Skeletal muscle satellite cell (primary cell): Measurements from ENCODE around the gene PRRX1.

ENCODE experiments used
- H3K27me3 ChIP-seq: 2 replicates; pipeline ENCODE4 v1.7.0; 2013; ENCODE audit warnings: low read length; ENCODE audit not compliant: control insufficient read depth, insufficient read depth
- H3K36me3 ChIP-seq: 2 replicates; pipeline ENCODE4 v1.7.0; 2013; ENCODE audit warnings: mild to moderate bottlenecking, control low read depth, low read length; ENCODE audit not compliant: insufficient read depth
- H3K4me1 ChIP-seq: 2 replicates; pipeline ENCODE4 v1.7.0; 2013; ENCODE audit warnings: low read length; ENCODE audit not compliant: control insufficient read depth, insufficient read depth
- H3K4me2 ChIP-seq: 2 replicates; pipeline ENCODE4 v1.7.0; 2013; ENCODE audit warnings: mild to moderate bottlenecking, low read length
- H3K4me3 ChIP-seq: 2 replicates; pipeline ENCODE4 v1.7.0; 2013; ENCODE audit warnings: low read length
- H3K9ac ChIP-seq: 2 replicates; pipeline ENCODE4 v1.7.0; 2013; ENCODE audit warnings: mild to moderate bottlenecking, low read depth, low read length, moderate library complexity
- H3K9me3 ChIP-seq: replicated peaks from 2 replicates; pipeline ENCODE4 v1.7.0; 2013; ENCODE audit warnings: mild to moderate bottlenecking, control low read depth, low read length

Gene PRRX1

DNA sequence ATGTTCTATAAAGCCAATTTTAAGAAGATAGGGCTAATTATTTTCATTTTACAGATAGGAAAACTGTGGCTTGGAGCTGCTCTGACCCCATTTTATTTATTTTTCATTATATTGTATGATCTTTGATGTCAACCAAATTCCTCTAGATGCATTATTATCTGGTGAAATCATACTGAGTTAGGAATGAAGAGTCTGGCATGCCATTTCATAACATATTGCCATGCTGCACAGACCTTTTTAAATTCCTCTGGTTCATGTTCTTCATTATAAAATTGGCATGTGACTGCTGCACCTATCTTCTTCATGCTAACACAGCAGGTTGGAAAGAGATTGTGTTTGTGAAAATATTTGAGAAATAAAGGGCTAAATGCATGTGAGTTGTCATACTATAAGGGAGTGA is 12.7 kb downstream of the PRRX1 start:
- Histone ChIP-seq H3K4me2 (no peak overlapping the region), H3K27me3 (no peaks in the 10 kb centered on the region), H3K36me3 (no peaks in the 10 kb centered on the region), H3K4me3 (no peak overlapping the region), H3K9me3 (no peaks in the 10 kb centered on the region), H3K4me1 (peaks cover 61% of the 10 kb centered on the region), H3K9ac (peak overlapping the region; percentile 47)

DNA sequence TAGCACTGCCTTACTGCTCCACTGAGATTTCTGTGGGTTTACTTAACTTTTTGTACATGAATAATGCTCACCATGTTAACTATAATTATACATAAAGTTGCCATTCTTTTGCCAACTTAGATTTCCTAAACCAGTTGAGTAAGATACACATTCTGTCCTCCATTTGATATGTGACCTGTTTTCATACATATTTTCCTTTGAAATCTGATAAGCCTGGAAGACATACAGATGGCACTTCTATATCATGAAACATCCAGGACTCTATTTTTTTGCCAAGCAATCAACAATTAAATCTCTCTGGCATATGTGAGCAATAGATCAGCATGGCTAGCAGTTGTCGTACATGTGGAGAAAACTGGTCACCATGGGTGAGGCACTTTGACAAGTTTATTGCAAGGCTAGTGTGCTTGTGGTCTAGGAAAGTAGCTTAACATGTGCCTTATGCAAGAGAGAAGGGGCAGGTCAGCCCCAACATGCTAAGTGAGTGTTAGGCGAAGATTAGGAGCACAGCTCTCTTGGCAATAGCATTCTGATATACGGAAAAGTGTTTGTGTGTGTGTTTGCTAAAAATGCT is 14.2 kb downstream of the PRRX1 start:
- H3K9ac ChIP-seq = no peak overlapping the region
- no peak overlapping the region for H3K4me3 ChIP-seq
- H3K9me3 ChIP-seq = no peaks in the 10 kb centered on the region
- H3K4me2 ChIP-seq = no peak overlapping the region
- H3K27me3 ChIP-seq = no peaks in the 10 kb centered on the region
- H3K4me1 ChIP-seq = peaks cover 72% of the 10 kb centered on the region
- no peaks in the 10 kb centered on the region for H3K36me3 ChIP-seq

DNA sequence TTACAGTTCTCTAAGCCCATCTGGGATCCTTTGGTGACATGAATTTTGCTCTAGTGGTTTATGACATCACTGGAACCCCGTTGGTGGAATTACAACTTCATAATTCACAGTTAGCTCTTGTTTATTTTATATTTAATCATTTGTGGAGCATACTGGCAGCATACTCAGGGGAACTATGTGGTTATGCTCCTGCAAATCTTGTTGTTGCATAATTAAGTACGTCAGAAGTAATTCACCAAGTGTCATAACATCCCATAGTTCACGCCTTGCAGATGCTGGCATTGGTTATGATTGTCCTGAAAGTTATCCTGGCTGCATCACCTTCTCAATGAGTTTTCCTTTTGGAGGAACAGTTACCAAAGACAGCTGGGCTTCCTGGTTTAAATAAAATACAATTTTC is 16.5 kb downstream of the PRRX1 start:
- Histone ChIP-seq H3K27me3 (no peaks in the 10 kb centered on the region), H3K4me1 (peaks cover 65% of the 10 kb centered on the region), H3K9ac (no peak overlapping the region), H3K4me3 (no peak overlapping the region), H3K36me3 (no peaks in the 10 kb centered on the region), H3K9me3 (no peaks in the 10 kb centered on the region), H3K4me2 (no peak overlapping the region)

DNA sequence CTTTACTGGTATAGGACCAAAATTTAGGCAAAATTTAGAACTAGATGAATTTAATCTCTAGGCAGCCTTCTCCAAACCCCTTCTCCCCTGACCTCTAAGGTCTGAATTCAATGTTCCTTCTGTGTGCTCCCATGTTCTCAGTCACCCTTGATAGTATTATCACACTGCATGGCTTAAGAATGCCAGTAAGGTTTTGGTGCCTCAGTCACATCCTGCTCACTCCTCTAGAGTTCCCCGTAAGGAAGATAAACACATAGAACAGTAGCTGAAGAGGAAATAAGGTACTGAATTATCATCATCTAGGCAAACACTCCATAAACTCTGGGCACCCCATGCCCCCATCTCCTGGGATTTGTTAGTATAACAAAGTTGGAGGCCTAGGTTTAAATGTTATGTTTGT is 18.2 kb downstream of the PRRX1 start:
- Histone ChIP-seq H3K4me2 (peak overlapping the region; percentile 8), H3K27me3 (no peaks in the 10 kb centered on the region), H3K36me3 (no peaks in the 10 kb centered on the region), H3K9ac (no peak overlapping the region), H3K9me3 (no peaks in the 10 kb centered on the region), H3K4me1 (peaks cover 50% of the 10 kb centered on the region), H3K4me3 (no peak overlapping the region)

DNA sequence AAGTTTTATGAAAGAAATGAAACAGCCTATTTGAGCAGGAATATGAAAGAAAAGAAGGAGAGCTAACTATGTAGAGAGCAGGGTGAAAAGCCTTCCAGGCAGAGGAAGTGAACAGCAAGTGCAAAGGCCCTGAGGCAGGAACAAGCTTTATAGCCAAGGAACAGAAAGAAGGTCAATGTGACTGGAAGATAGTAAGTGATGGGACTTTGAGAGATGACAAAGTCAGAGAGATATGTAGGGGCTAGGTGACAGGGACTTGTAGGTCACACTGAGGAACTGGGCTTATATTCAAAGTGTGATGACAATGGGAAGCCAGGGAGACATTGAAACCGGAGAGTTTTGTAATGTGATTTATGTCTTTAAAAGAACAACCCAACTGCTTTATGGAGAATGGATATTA is 18.9 kb downstream of the PRRX1 start:
- Histone ChIP-seq H3K36me3 (no peaks in the 10 kb centered on the region), H3K27me3 (no peaks in the 10 kb centered on the region), H3K9me3 (no peaks in the 10 kb centered on the region), H3K4me3 (no peak overlapping the region), H3K4me2 (no peak overlapping the region), H3K9ac (no peak overlapping the region), H3K4me1 (peaks cover 48% of the 10 kb centered on the region)

DNA sequence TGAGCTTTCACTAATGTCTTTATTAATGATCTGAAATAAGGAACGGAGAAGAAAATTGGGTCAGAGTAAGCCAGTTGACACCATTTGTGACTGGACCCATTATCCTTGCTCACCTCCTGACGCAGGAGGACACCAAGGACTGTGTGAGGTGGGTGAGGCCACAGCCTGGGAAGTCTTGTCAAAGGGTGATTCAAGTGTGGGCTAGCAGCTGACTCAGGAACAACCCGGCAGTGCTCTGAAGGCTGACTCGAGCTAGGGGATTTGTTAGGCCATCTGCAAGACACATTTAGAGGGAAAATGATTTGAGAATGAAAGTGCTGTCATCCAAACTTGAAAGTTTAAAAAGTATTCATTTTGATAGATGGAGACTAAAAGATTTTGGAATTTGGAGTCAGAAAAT is 21.2 kb downstream of the PRRX1 start:
- H3K9me3 ChIP-seq = no peaks in the 10 kb centered on the region
- no peaks in the 10 kb centered on the region for H3K27me3 ChIP-seq
- no peak overlapping the region for H3K9ac ChIP-seq
- no peak overlapping the region for H3K4me3 ChIP-seq
- H3K4me1 ChIP-seq = peaks cover 57% of the 10 kb centered on the region
- H3K36me3 ChIP-seq = no peaks in the 10 kb centered on the region
- H3K4me2 ChIP-seq = no peak overlapping the region

DNA sequence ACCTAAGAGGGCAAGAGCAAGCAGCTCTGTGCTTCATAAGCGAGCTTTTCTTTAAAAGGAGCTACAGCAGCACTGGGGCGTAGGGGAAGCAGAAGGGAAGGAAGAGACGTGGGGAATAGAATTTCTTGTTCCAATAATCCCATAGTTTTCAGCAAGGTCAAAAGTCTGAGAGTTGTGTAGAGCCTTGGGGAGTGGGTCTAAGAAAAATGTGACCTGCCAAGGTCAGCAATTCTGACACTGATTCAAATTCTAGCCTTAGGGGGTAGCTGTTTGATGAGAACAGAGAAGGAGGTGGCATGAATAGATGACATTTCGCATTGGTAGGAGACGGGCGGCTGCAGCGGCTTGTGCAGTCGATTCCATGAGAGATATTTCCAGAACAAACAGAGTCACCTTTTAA is 22.4 kb downstream of the PRRX1 start:
- Histone ChIP-seq H3K9ac (no peak overlapping the region), H3K4me3 (no peak overlapping the region), H3K4me2 (no peak overlapping the region), H3K27me3 (no peaks in the 10 kb centered on the region), H3K4me1 (peaks cover 50% of the 10 kb centered on the region), H3K36me3 (no peaks in the 10 kb centered on the region), H3K9me3 (no peaks in the 10 kb centered on the region)

DNA sequence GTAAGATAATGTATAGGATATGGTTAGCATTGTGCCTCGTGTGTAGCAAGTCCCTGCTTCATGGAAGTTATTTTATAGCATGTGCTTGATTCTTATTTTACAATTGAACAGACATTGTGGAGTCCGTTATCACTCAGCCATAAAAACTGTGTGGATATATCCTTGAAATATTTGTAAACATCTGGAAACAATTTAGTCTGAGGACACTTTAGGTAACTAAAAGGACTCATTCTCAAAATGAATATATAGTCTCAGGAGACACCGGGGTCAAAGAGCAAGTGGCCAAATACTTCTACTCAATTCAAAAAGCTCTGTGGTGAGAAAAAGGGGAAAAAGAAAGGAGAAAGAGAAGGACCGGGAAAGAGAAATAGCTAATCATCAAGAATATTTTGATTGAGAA is 23.7 kb downstream of the PRRX1 start:
- no peak overlapping the region for H3K4me3 ChIP-seq
- H3K4me2 ChIP-seq = no peak overlapping the region
- H3K36me3 ChIP-seq = no peaks in the 10 kb centered on the region
- H3K9ac ChIP-seq = no peak overlapping the region
- no peaks in the 10 kb centered on the region for H3K27me3 ChIP-seq
- peaks cover 47% of the 10 kb centered on the region for H3K4me1 ChIP-seq
- H3K9me3 ChIP-seq = no peaks in the 10 kb centered on the region

DNA sequence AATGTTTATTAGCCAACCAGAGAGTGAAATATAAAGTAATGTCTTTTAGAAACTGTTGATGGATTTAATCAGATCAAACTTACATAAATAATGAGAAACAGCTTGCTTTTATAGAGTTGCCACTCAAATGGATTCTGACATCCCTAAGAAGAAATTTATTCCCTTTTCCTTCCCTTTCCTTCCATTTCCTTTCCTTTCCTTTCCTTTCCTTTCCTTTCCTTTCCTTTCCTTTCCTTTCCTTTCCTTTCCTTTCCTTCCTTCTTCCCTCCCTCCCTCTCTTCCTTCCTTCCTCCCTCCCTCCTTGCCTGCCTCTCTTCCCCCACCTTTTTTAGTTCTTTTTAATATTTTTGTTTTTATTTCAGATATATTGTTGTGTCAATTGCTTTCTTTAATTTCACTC is 27.3 kb downstream of the PRRX1 start:
- Histone ChIP-seq H3K4me1 (peaks cover 67% of the 10 kb centered on the region), H3K27me3 (no peaks in the 10 kb centered on the region), H3K9ac (no peak overlapping the region), H3K4me2 (no peak overlapping the region), H3K36me3 (no peaks in the 10 kb centered on the region), H3K9me3 (no peaks in the 10 kb centered on the region), H3K4me3 (no peak overlapping the region)

DNA sequence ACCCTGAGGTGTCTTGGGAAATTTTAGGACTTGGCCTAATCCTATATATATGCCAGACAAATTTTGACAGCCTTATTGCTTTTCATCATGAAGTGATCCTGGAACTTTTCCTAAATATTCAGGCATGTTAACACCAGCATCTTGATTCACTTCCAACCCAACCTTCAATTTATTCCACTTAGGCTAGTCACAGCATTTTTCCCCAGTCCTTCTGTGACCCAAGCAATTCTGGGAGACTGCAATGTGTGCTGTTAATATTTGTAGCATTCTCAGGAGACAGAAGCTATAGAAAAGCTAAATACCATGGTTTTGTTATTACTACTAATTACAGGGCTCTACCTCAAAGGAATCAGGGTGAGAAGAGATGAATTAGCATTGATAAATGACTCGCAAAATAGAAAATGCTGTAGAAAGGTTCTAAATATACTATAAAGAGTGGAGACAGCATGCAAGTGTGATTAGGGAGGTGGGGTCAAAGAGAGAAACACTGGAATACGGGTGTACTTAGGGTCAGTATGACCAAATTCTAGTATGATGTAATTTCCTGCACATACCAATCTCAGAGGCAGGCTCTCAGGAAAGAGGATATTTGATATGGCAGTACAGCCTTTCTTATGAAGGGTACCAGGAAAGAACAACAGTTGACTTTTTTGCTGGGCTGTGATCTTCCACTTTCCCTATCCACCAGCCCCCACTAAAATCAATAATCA is 29.1 kb downstream of the PRRX1 start:
- Histone ChIP-seq H3K27me3 (no peaks in the 10 kb centered on the region), H3K4me2 (peak overlapping the region; percentile 73), H3K9ac (peak overlapping the region; percentile 60), H3K4me1 (peaks cover 73% of the 10 kb centered on the region), H3K9me3 (no peaks in the 10 kb centered on the region), H3K36me3 (no peaks in the 10 kb centered on the region), H3K4me3 (peak overlapping the region; percentile 38)

DNA sequence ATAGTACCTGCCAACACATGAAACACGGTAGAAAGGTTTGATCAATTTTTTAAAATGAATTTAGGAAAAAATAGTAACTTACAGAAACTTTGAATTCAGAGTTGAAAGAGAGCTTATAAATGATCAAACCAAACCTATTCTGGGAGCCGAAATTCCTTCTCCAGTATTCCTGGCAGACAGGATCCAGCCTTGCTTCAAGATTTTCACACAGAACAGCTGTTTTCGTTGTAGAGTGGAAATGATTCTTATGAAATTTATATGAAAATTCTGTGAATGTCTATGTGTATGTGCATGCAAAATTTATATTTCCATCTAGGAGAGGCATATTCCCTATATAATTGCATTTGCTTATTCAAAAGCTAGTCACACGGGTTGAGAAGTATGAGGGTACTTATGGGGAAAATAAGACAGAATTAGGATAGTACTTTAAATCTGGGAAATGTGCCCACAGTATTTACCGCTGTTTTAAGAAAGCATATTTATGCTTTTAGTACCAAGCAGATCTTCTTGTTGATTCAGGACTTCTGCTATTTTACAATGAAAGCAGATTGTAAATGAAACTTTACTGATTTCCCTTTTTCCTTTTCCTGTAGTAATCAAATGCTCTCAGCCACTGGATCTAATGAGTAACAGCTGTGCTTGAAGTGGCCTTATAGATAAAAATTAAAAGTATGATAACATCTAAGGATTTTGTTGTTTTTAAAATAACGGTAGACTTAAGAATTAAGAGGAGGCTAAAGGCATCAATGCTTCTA is 30.4 kb downstream of the PRRX1 start:
- H3K4me1 ChIP-seq = peaks cover 72% of the 10 kb centered on the region
- H3K27me3 ChIP-seq = no peaks in the 10 kb centered on the region
- peak overlapping the region; percentile 21 for H3K4me3 ChIP-seq
- H3K36me3 ChIP-seq = no peaks in the 10 kb centered on the region
- H3K9me3 ChIP-seq = no peaks in the 10 kb centered on the region
- peak overlapping the region; percentile 60 for H3K9ac ChIP-seq
- H3K4me2 ChIP-seq = peak overlapping the region; percentile 73
